22Rv1 (cell line): ENCODE measurements around the gene ANGPTL8.

Experiments used
- CTCF ChIP-seq: fragments of 450-650 bp; IDR thresholded peaks from 2 replicates; pipeline ENCODE4 v1.5.1; 2017; ENCODE audit warnings: mild to moderate bottlenecking
- ZFX ChIP-seq: fragments of 450-650 bp; IDR thresholded peaks from 2 replicates; pipeline ENCODE4 v1.6.1; 2017; ENCODE audit warnings: antibody characterized with exemption, borderline replicate concordance

GRCh38 chr19:11223200-11223599 is 16.2 kb upstream of the ANGPTL8 start:
- TF ChIP-seq CTCF, result no peak
- TF ChIP-seq ZFX, result no peak
